Skeletal muscle tissue (tissue), 4 donors: ENCODE data around the gene CLCN6. TPM values are rescaled to one million over a fixed set of nuclear protein-coding genes. Genes with fewer than 3 reads are reported as not detected.

ENCODE experiments used
- H3K27ac ChIP-seq: one replicate; pipeline ENCODE4 v1.7.0; 2013; ENCODE audit warnings: mild to moderate bottlenecking, low read depth, low read length, inconsistent platforms
- H3K27me3 ChIP-seq, 3 donors: one replicate each; pipeline ENCODE4 v1.7.0; 2013; ENCODE audit warnings: low read length in 3 of 3; ENCODE audit not compliant: control insufficient read depth in 3 of 3, insufficient read depth in 3 of 3
- H3K36me3 ChIP-seq, 3 donors: one replicate each; pipeline ENCODE4 v1.7.0; 2013; ENCODE audit warnings: low read length in 3 of 3; ENCODE audit not compliant: control insufficient read depth in 3 of 3, insufficient read depth in 3 of 3
- H3K4me1 ChIP-seq, 3 donors: one replicate each; pipeline ENCODE4 v1.7.0; 2013; ENCODE audit warnings: low read length in 3 of 3, mild to moderate bottlenecking in 3 of 3; ENCODE audit not compliant: control insufficient read depth in 3 of 3, insufficient read depth in 3 of 3
- H3K4me3 ChIP-seq, 3 donors: one replicate each; pipeline ENCODE4 v1.7.0; 2013; ENCODE audit warnings: low read length in 3 of 3
- H3K9ac ChIP-seq, 3 donors: one replicate each; pipeline ENCODE4 v1.7.0; 2013; ENCODE audit warnings: low read length in 3 of 3, mild to moderate bottlenecking in 3 of 3, moderate library complexity in 2 of 3, low read depth in 1 of 3
- H3K9me3 ChIP-seq, 3 donors: one replicate each; pipeline ENCODE4 v1.7.0; 2013; ENCODE audit warnings: low read length in 3 of 3; ENCODE audit not compliant: control insufficient read depth in 3 of 3
- total RNA-seq: library from RNA; depleted of rRNA; stranded (reverse); fragments of >200 nt; gene quantifications from one replicate; pipeline ENCODE4 v1.2.3, GENCODE V29; 2014
- donor health status: Osteomylitis.

The CLCN6 gene
- total RNA-seq, 1 donor from 2014 or later, result 3.7 TPM

DNA sequence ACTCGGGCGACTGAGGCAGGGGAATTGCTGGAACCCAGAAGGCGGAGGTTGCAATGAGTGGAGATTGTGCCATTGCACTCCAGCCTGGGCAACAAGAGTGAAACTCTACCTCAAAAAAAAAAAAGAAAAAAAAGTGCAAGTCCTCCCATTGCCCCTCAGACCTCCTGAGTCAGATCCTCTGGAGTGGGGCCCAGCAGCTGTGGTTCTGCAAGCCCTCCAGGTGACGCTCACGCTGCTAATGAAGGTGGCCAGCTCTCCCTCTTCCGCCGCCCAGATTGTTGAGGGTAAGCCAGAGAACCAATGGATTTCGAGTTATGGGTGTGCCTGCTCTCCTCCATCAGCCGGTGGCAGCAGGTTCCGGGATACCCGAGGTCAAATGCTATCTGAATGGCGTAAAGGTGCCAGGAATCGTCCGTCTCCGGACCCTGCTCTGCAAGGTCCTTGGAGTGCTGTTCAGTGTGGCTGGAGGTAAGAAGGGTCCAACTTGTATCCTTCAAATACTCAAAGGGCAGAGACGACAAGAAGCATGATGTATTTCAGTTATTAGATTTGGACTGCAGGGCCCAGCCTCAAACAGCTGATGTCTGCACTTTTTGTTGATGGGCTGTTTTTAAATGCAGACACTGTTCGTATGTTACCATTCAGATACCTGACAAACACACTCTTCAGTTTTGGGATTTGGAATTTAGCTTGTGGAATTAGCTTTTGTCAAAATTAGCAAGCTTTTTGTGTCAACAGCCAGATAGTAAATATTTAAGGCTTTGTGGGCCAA is 17.6 kb downstream of the CLCN6 start:
- peaks cover 58 to 78% (median 73%) of the 10 kb centered on the region in 3 donors for H3K36me3 ChIP-seq
- no peaks in the 10 kb centered on the region for H3K4me1 ChIP-seq
- H3K27me3 ChIP-seq, result no peaks in the 10 kb centered on the region
- no peaks in the 10 kb centered on the region for H3K9me3 ChIP-seq
- H3K9ac ChIP-seq, result peak overlapping the region in 1 of 3 donors; percentile 20
- no peak overlapping the region for H3K4me3 ChIP-seq
- H3K27ac ChIP-seq, result no peak overlapping the region

DNA sequence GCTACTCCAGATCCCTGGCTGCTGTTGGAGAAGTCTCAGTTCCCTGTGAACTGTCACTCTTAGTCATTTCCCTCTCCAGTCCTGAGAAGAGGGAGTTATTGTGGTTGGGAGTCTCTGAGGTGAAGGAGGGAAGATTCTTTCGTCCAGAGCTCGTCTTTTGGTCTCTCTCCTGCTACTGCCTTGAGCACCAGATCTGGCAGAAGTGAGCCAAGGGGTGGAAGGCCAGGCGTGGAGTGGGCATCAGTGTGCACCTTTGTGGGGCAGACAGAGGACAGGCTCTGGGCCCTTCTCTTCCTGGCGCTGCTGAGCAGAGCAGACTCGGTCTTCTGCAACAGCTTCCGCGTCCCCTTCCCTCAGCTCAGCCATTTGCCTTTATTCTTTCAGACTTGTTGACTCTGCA is 19.1 kb downstream of the CLCN6 start:
- peaks cover 67 to 81% (median 77%) of the 10 kb centered on the region in 3 donors for H3K36me3 ChIP-seq
- H3K27ac ChIP-seq, result no peak overlapping the region
- no peak overlapping the region for H3K4me3 ChIP-seq
- H3K27me3 ChIP-seq, result no peaks in the 10 kb centered on the region
- H3K9me3 ChIP-seq, result no peaks in the 10 kb centered on the region
- H3K9ac ChIP-seq, result no peak overlapping the region
- H3K4me1 ChIP-seq, result no peaks in the 10 kb centered on the region

DNA sequence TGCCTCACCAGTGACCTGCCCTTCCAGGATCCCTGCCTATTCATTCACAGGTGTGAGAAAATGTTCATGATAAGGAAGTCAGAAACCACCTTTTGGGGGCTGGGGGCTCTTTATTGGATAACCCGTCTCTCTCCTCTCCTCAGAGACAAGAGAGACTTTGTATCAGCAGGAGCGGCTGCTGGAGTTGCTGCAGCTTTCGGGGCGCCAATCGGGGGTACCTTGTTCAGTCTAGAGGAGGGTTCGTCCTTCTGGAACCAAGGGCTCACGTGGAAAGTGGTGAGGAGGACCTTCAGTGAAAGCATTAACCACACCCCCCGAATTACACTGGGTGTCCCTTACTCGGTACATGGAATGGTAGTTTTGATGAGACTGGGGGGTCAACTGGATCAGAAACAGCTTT is 21.0 kb downstream of the CLCN6 start:
- no peak overlapping the region for H3K27ac ChIP-seq
- no peaks in the 10 kb centered on the region for H3K4me1 ChIP-seq
- H3K9me3 ChIP-seq, result no peaks in the 10 kb centered on the region
- peaks cover 66 to 90% (median 77%) of the 10 kb centered on the region in 3 donors for H3K36me3 ChIP-seq
- no peaks in the 10 kb centered on the region for H3K27me3 ChIP-seq
- no peak overlapping the region for H3K9ac ChIP-seq
- H3K4me3 ChIP-seq, result no peak overlapping the region

DNA sequence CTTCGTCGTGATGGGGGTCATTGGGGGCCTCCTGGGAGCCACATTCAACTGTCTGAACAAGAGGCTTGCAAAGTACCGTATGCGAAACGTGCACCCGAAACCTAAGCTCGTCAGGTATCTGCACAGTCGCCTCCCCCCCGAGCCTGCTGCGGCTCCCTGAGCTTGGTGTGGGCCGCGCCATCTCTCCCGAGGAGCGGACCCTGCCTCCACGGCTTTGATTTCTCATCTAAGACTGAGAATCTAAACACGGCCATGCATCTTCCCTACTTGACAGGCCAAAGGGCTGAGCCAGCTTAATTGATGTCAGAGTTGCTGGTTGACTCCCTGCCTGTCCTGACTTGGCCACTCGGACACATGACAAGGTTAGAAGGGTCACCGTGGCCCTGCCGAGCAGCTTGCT is 22.5 kb downstream of the CLCN6 start:
- no peak overlapping the region for H3K27ac ChIP-seq
- H3K4me1 ChIP-seq, result no peaks in the 10 kb centered on the region
- H3K9ac ChIP-seq, result no peak overlapping the region
- no peaks in the 10 kb centered on the region for H3K9me3 ChIP-seq
- H3K36me3 ChIP-seq, result peaks cover 77 to 90% (median 80%) of the 10 kb centered on the region in 3 donors
- no peaks in the 10 kb centered on the region for H3K27me3 ChIP-seq
- H3K4me3 ChIP-seq, result no peak overlapping the region

DNA sequence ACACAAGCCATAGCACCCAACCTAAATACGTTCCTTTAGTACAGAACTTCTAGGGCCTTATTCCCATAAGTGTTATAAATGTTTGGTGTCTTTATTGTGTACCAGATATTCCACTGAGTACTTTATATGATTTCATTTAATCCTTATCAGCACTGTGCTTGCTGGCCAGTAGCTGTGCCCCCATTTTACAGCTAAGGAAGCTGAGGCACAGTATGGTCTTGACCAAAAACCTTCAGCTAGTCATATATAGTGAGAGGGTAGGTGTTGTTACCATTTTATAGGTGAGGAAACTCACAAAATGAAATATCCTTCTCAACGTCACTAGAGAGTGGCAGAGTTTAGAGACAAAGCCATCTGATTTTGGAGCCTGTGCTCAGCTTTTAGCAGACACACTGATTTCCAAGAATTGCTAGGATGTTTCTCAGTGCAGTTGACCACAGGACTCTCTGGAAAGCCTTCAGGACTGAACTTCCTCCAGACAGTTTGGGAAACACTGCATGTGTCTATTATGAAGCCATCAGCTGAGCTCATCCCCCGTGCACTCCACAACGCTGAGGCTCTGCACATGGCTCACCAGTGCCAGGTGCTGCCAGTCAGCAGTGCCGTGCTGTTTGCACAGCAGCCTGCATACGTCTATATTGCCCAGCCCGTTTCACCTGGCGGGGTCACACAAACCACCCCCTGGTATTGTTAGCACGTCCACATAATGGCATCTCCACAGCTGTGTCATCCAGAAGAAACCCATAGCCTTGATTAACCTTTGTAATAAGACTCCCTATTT is 26.1 kb downstream of the CLCN6 start:
- Histone ChIP-seq H3K9ac (no peak overlapping the region), H3K27ac (no peak overlapping the region), H3K9me3 (no peaks in the 10 kb centered on the region), H3K27me3 (no peaks in the 10 kb centered on the region), H3K36me3 (peaks cover 79 to 96% (median 81%) of the 10 kb centered on the region in 3 donors), H3K4me1 (no peaks in the 10 kb centered on the region), H3K4me3 (no peak overlapping the region)

DNA sequence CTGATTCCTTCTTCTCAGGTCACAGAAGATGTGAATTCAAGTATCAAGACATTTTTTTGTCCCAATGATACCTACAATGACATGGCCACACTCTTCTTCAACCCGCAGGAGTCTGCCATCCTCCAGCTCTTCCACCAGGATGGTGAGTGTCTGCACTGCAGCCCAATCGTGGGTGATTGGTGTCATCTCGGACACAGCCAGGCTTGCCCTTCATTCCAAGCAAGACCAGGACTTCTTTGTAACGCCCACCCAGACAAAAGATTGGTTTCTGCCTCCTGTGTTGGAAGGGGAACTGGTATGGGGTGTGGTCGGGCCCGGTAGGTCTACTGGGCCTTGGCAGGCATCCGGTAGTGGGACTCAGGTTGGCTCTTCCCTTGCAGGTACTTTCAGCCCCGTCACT is 27.5 kb downstream of the CLCN6 start:
- Histone ChIP-seq H3K4me3 (no peak overlapping the region), H3K9me3 (no peaks in the 10 kb centered on the region), H3K9ac (no peak overlapping the region), H3K27ac (no peak overlapping the region), H3K36me3 (peaks cover 81 to 97% (median 82%) of the 10 kb centered on the region in 3 donors), H3K4me1 (no peaks in the 10 kb centered on the region), H3K27me3 (no peaks in the 10 kb centered on the region)

DNA sequence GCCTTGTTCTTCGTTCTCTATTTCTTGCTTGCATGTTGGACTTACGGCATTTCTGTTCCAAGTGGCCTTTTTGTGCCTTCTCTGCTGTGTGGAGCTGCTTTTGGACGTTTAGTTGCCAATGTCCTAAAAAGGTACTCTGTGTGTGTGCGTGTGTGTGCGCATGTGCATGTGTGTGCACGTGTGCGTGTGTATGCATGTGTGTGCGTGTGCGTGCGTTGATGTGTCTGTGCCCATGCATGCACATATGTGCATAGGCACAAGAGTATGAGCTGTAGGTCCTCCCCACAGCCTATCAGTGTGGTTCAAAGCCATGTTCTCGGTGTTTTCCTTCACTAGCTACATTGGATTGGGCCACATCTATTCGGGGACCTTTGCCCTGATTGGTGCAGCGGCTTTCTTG is 27.9 kb downstream of the CLCN6 start:
- Histone ChIP-seq H3K4me1 (no peaks in the 10 kb centered on the region), H3K27ac (no peak overlapping the region), H3K4me3 (no peak overlapping the region), H3K9ac (peak overlapping the region in 1 of 3 donors; percentile 8), H3K27me3 (no peaks in the 10 kb centered on the region), H3K36me3 (peaks cover 79 to 97% (median 81%) of the 10 kb centered on the region in 3 donors), H3K9me3 (no peaks in the 10 kb centered on the region)

DNA sequence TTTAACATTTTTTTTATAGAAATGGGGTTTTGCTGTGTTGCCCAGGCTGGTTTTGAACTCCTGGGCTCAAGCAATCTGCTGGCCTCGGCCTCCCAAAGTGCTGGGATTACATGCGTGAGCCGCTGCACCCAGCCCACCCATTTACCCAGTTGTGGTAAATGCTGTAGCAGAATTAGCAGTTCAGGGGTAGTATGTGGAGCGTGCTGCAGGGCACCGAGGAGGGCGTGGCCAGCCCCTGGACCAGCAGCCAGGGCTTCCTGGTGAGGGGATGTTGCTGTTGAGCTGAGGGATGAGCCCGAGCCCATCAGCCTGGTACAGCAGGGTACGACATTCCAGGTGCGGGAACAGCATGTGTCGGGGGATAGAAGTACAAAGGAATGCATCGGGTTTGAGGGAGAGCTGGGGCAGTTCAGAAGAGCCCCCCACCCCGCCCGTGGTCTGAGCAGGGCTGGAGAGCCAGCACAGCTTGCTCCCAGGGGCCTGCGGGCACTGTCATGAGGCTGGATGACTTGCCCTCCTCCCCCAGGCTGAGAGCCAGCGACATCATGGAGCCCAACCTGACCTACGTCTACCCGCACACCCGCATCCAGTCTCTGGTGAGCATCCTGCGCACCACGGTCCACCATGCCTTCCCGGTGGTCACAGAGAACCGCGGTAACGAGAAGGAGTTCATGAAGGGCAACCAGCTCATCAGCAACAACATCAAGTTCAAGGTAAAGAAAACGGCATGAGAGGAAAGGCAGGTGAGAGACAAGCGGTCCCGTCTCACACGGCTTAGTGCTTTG is 29.6 kb downstream of the CLCN6 start:
- H3K27me3 ChIP-seq, result no peaks in the 10 kb centered on the region
- no peaks in the 10 kb centered on the region for H3K4me1 ChIP-seq
- no peak overlapping the region for H3K9ac ChIP-seq
- H3K27ac ChIP-seq, result no peak overlapping the region
- H3K36me3 ChIP-seq, result peaks cover 78 to 98% (median 84%) of the 10 kb centered on the region in 3 donors
- no peaks in the 10 kb centered on the region for H3K9me3 ChIP-seq
- H3K4me3 ChIP-seq, result no peak overlapping the region

DNA sequence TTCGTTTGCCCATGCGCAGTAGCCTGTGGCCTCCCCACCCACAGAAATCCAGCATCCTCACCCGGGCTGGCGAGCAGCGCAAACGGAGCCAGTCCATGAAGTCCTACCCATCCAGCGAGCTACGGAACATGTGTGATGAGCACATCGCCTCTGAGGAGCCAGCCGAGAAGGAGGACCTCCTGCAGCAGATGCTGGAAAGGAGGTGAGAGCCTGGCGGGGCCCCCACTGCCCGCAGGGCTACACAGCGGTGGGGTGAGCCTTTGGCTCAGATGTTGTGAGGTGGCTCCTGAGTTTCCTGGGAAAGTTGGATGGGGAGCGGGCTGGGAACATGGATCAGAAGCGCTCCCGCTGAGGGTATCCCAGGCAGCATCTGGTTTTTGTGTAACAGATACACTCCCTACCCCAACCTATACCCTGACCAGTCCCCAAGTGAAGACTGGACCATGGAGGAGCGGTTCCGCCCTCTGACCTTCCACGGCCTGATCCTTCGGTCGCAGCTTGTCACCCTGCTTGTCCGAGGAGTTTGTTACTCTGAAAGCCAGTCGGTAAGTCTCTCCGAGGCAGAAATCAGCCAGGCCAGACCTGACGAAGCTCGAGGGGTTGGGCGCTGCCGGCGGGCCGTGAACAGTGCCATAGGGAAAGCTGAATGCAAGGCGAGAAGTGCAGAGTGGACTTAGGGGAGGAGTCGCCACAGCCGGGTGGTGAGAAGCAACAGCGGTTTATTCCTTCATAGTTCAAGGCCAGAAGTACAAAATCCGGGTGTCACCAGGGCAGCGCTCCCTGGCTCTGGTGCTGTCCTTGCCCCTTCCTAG is 31.2 kb downstream of the CLCN6 start:
- Histone ChIP-seq H3K27ac (no peak overlapping the region), H3K9ac (no peak overlapping the region), H3K36me3 (peaks cover 88 to 99% (median 95%) of the 10 kb centered on the region in 3 donors), H3K4me1 (no peaks in the 10 kb centered on the region), H3K27me3 (no peaks in the 10 kb centered on the region), H3K9me3 (no peaks in the 10 kb centered on the region), H3K4me3 (no peak overlapping the region)
